Choroid plexus epithelial cell (primary cell): ENCODE results near the gene KIAA1958.
"Not testable (repeated sequence)": the region's sequence is repeated elsewhere in the genome, so short reads cannot be mapped to it uniquely, and the experiment has no call there.

Source experiments
- DNase-seq: peaks from one replicate; pipeline ENCODE4 v3.0.0-alpha.2; 2010; ENCODE audit warnings: low read depth
- H3K4me3 ChIP-seq: 2 replicates; pipeline ENCODE4 v1.5.1; 2011; ENCODE audit warnings: low read depth, mild to moderate bottlenecking, control low read depth, low read length, moderate library complexity
- CTCF ChIP-seq: conservative IDR thresholded peaks from 2 replicates; pipeline ENCODE4 v1.5.1; 2011; ENCODE audit warnings: low read depth, mild to moderate bottlenecking, control low read depth, inconsistent platforms, low read length, moderate library complexity

Gene KIAA1958

GRCh38 chr9:112670991-112671625 lies 184.5 kb downstream of the KIAA1958 start:
- peak; percentile 7 for DNase-seq
- no peak for TF ChIP-seq CTCF
- no peak overlapping the region for H3K4me3 ChIP-seq

- H3K4me3 ChIP-seq, DNase-seq: not testable (repeated sequence)
These were observed 186.6 kb downstream of the KIAA1958 start for GRCh38 chr9:112673221-112673620.

GRCh38 chr9:112677040-112677439 lies 190.4 kb downstream of the KIAA1958 start:
- no peak overlapping the region for H3K4me3 ChIP-seq
- DNase-seq = no peak
- no peak for TF ChIP-seq CTCF

- DNase-seq = no peak
- no peak overlapping the region for H3K4me3 ChIP-seq
- TF ChIP-seq CTCF = no peak
These were observed 194.2 kb downstream of the KIAA1958 start for GRCh38 chr9:112680731-112681402.

- DNase-seq = no peak
- no peak overlapping the region for H3K4me3 ChIP-seq
- no peak for TF ChIP-seq CTCF
These were observed 202.6 kb downstream of the KIAA1958 start for GRCh38 chr9:112689161-112689740.

GRCh38 chr9:112694706-112695555 lies 208.3 kb downstream of the KIAA1958 start:
- DNase-seq = no peak
- no peak for TF ChIP-seq CTCF

GRCh38 chr9:112696461-112696860 lies 209.8 kb downstream of the KIAA1958 start:
- no peak overlapping the region for H3K4me3 ChIP-seq
- TF ChIP-seq CTCF = no peak
- DNase-seq = no peak

More at GRCh38 chr9:112694706-112695555, 208.3 kb downstream of the KIAA1958 start:
- H3K4me3 ChIP-seq = no peak overlapping the region
